Stomach (tissue), 9 donors: Measurements from ENCODE around the gene NAP1L4. TPM values are rescaled to one million over a fixed set of nuclear protein-coding genes. Genes with fewer than 3 reads are reported as not detected.
A peak's percentile ranks its signal among the peaks of the same experiment; 100 is the strongest.

Experiments used
- DNase-seq, 2 donors: peaks; one replicate each; pipeline versions ENCODE4 v3.0.0 to v3.0.0-alpha.2; 2013 to 2019
- H3K27ac ChIP-seq, 5 donors: fragments of 200-600 bp in 4 of 5; sonication (generic) in 4 of 5; one replicate each; pipeline ENCODE4 v1.5.1; 2013 to 2019; ENCODE audit warnings: mild to moderate bottlenecking in 1 of 5, moderate library complexity in 1 of 5
- H3K27me3 ChIP-seq, 3 donors: fragments of 200-600 bp; sonication (generic); one replicate each; pipeline ENCODE4 v1.5.1; 2017 to 2019; ENCODE audit warnings: mixed run types in 1 of 3
- H3K36me3 ChIP-seq, 4 donors: fragments of 200-600 bp; sonication (generic); 1 replicate in 3 of 4; 2 replicates in 1 of 4; pipeline ENCODE4 v1.5.1; 2016 to 2019
- H3K4me1 ChIP-seq, 4 donors: fragments of 200-600 bp; sonication (generic); one replicate each; pipeline ENCODE4 v1.5.1; 2016 to 2019
- H3K4me3 ChIP-seq, 4 donors: fragments of 200-600 bp; sonication (generic) in 3 of 4; one replicate each; pipeline ENCODE4 v1.5.1; 2016 to 2019; ENCODE audit warnings: mild to moderate bottlenecking in 1 of 4
- H3K9me3 ChIP-seq, 4 donors: fragments of 200-600 bp; sonication (generic); one replicate each; pipeline ENCODE4 v1.5.1; 2016 to 2019
- CTCF ChIP-seq, 7 experiments: fragments of 450-650 bp in 4 of 7; fragments of 200-600 bp in 3 of 7; sonication (generic) in 3 of 7; IDR thresholded peaks; one replicate each; pipeline ENCODE4 v1.5.1; 2016 to 2019; ENCODE audit warnings: antibody characterized with exemption in 7 of 7, control low read depth in 2 of 7, mild to moderate bottlenecking in 1 of 7
- EP300 ChIP-seq: sonication (generic); formaldehyde crosslinking; IDR thresholded peaks from one replicate; pipeline ENCODE4 v1.6.1; 2017; ENCODE audit warnings: antibody characterized with exemption
- POLR2A ChIP-seq, 4 donors: fragments of 450-650 bp; IDR thresholded peaks; one replicate each; pipeline ENCODE4 v1.6.1; 2016; ENCODE audit warnings: antibody characterized with exemption in 4 of 4, control low read depth in 2 of 4, mild to moderate bottlenecking in 1 of 4, moderate library complexity in 1 of 4
- POLR2AphosphoS5 ChIP-seq, 3 donors: sonication (generic); formaldehyde crosslinking; IDR thresholded peaks; one replicate each; pipeline ENCODE4 v1.6.1; 2016; ENCODE audit warnings: antibody characterized with exemption in 3 of 3
- WGBS, 5 donors: extraction: QIAGEN DNeasy Blood & Tissue Kit in 3 of 5; methylation state at CpG; one replicate each; pipeline versions ENCODE4 v1.1.5 to v1.1.7; 2013 to 2018; 5-methylcytosine and 5-hydroxymethylcytosine counted together
- intact Hi-C: fragments of 100-400 bp; cut with DNase I; formaldehyde crosslinking; loops from one replicate; pipeline ENCODE4 v1.15.1; 2023; ENCODE audit warnings: low total_unique reads
- polyA plus RNA-seq, 3 donors: library from polyadenylated mRNA; stranded (reverse); fragments of 200-250 nt; gene quantifications; one replicate each; pipeline ENCODE4 v1.2.3, GENCODE V29; 2013
- total RNA-seq, 5 donors: library from RNA; depleted of rRNA; stranded (reverse); fragments of >200 nt; gene quantifications; one replicate each; pipeline versions ENCODE4 v1.1.0 to v1.2.3, GENCODE V29; 2014 to 2016
- donor health status: healthy with polysubstance abuse.
- donor health status: Bipolar disorder and iron deficiency.
- donor health status: healthy.

NAP1L4 gene
- total and polyA plus RNA-seq, 8 donors: 61.3 to 438 (median 121) TPM

GRCh38 chr11:2999464-2999998 lies 7.4 kb upstream of the NAP1L4 start:
- Histone ChIP-seq H3K4me1 (peaks cover 43 to 76% (median 70%) of the 10 kb centered on the region in 4 donors), H3K27me3 (no peaks in the 10 kb centered on the region), H3K4me3 (no peak overlapping the region), H3K36me3 (peaks cover 22 to 55% (median 49%) of the 10 kb centered on the region in 4 donors), H3K9me3 (no peaks in the 10 kb centered on the region), H3K27ac (peak overlapping the region; percentile 39 to 80 (median 78))
- intact Hi-C loops: no loop called here
- no peak for TF ChIP-seq CTCF (IDR thresholded peaks at IDR 0.05)
- DNase-seq: peak in 1 of 2 donors; percentile 17
- 84 to 97% (median 96%) methylated on average over 10 of the region's 10 CpGs for WGBS, 5 donors

GRCh38 chr11:2998073-2998850 lies 6.1 kb upstream of the NAP1L4 start:
- H3K9me3 ChIP-seq: no peaks in the 10 kb centered on the region
- H3K36me3 ChIP-seq: peaks cover 15 to 42% (median 36%) of the 10 kb centered on the region in 4 donors
- peak in 1 of 3 donors; percentile 29 for TF ChIP-seq POLR2AphosphoS5 (IDR thresholded peaks at IDR 0.05)
- TF ChIP-seq POLR2A (IDR thresholded peaks at IDR 0.05): no peak
- whole genome bisulfite sequencing, 5 donors: 45 to 71% (median 55%) methylated on average over 6 to 7 of the region's 7 CpGs
- intact Hi-C loops: no loop called here
- H3K4me1 ChIP-seq: peaks cover 43 to 64% (median 57%) of the 10 kb centered on the region in 4 donors
- H3K27me3 ChIP-seq: no peaks in the 10 kb centered on the region
- no peak overlapping the region for H3K4me3 ChIP-seq
- H3K27ac ChIP-seq: peak overlapping the region; percentile 55 to 80 (median 77)
- peak; percentile 68 to 74 for DNase-seq

GRCh38 chr11:2997406-2997805 lies 5.3 kb upstream of the NAP1L4 start:
- H3K27me3 ChIP-seq: no peaks in the 10 kb centered on the region
- intact Hi-C loops: no loop called here
- TF ChIP-seq POLR2AphosphoS5 (IDR thresholded peaks at IDR 0.05) (no peak), POLR2A (IDR thresholded peaks at IDR 0.05) (no peak), CTCF (IDR thresholded peaks at IDR 0.05) (no peak), EP300 (no peak)
- H3K27ac ChIP-seq: peak overlapping the region in 4 of 5 donors; percentile 40 to 80 (median 59)
- 81 to 89% (median 86%) methylated on average over 4 of the region's 4 CpGs for WGBS, 5 donors
- no peak overlapping the region for H3K4me3 ChIP-seq
- no peaks in the 10 kb centered on the region for H3K9me3 ChIP-seq
- peaks cover 6 to 34% (median 27%) of the 10 kb centered on the region in 4 donors for H3K36me3 ChIP-seq
- peak in 1 of 2 donors; percentile 5 for DNase-seq
- H3K4me1 ChIP-seq: peaks cover 49 to 63% (median 56%) of the 10 kb centered on the region in 4 donors

GRCh38 chr11:2996976-2997375 lies 4.8 kb upstream of the NAP1L4 start:
- Histone ChIP-seq H3K27ac (peak overlapping the region in 4 of 5 donors; percentile 40 to 80 (median 59)), H3K27me3 (no peaks in the 10 kb centered on the region), H3K4me3 (no peak overlapping the region), H3K36me3 (peaks cover 2 to 29% (median 23%) of the 10 kb centered on the region in 4 donors), H3K4me1 (peaks cover 45 to 59% (median 52%) of the 10 kb centered on the region in 4 donors), H3K9me3 (no peaks in the 10 kb centered on the region)
- intact Hi-C loops: no loop called here
- no peak for TF ChIP-seq EP300
- no peak for TF ChIP-seq POLR2A (IDR thresholded peaks at IDR 0.05)
- no peak for TF ChIP-seq POLR2AphosphoS5 (IDR thresholded peaks at IDR 0.05)
- no peak for TF ChIP-seq CTCF (IDR thresholded peaks at IDR 0.05)
- 41 to 64% (median 53%) methylated on average over 6 of the region's 6 CpGs for WGBS, 5 donors
- DNase-seq: peak in 1 of 2 donors; percentile 50
